Duodenal mucosa (tissue), 2 donors: ENCODE measurements around the gene RBM39.

ENCODE experiments used
- H3K27ac ChIP-seq: one replicate; pipeline ENCODE4 v1.7.0; 2013; ENCODE audit warnings: low read depth, low read length
- H3K27me3 ChIP-seq, 2 donors: one replicate each; pipeline ENCODE4 v1.7.0; 2013; ENCODE audit warnings: low read length in 2 of 2, control low read depth in 1 of 2; ENCODE audit not compliant: insufficient read depth in 2 of 2, control insufficient read depth in 1 of 2
- H3K36me3 ChIP-seq, 2 donors: one replicate each; pipeline ENCODE4 v1.7.0; 2013; ENCODE audit warnings: low read length in 2 of 2, control low read depth in 1 of 2; ENCODE audit not compliant: insufficient read depth in 2 of 2, control insufficient read depth in 1 of 2
- H3K4me1 ChIP-seq, 2 donors: one replicate each; pipeline ENCODE4 v1.7.0; 2013; ENCODE audit warnings: low read length in 2 of 2, control low read depth in 1 of 2; ENCODE audit not compliant: insufficient read depth in 2 of 2, control insufficient read depth in 1 of 2
- H3K4me3 ChIP-seq, 2 donors: one replicate each; pipeline ENCODE4 v1.7.0; 2013; ENCODE audit warnings: low read length in 2 of 2, low read depth in 1 of 2
- H3K9ac ChIP-seq, 2 donors: one replicate each; pipeline ENCODE4 v1.7.0; 2013; ENCODE audit warnings: low read length in 2 of 2, low read depth in 1 of 2
- H3K9me3 ChIP-seq, 2 donors: one replicate each; pipeline ENCODE4 v1.7.0; 2013; ENCODE audit warnings: low read length in 2 of 2, control low read depth in 1 of 2; ENCODE audit not compliant: control insufficient read depth in 1 of 2

The RBM39 gene

DNA sequence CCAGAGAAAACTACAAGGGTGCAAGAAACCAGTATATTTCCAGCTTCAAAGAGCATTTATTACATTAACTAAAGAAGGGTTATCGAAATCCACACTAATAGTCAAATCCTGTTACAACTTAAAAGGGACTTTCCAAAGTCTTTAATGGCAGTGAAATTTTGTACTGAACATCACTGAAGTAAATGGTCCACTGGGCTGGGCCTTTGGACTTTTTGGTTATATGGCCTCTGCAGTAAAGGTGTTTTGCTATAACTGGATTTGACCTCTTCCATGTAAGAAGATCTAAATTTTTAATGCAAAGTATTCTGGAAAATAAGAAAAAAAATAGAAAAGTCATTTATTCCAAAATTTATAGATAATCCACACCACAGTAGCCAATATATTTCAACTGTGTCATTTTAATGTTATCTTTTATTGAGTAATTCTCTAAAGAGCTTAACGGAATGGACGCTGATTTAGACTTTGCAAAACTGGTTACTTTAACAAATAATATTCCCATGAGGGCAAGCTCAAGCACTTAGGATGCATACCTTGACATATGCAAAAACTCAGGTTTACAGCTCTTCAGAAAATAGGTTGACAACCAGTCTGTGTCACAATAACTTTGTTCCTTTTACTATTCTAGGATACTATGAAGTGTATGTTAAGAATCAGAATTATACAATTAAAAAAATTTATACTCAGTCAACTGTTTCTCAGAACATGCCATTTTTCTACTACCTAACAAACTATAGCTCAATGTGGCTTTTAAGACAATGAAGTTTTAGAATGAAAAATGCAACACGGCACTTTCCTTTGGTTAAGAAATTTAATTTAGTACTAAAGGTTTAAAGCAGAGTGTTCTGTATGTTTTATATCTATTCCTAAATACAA lies 7.0 kb downstream of the RBM39 start:
- Histone ChIP-seq H3K4me3 (no peak overlapping the region), H3K9ac (no peak overlapping the region), H3K27me3 (no peaks in the 10 kb centered on the region), H3K36me3 (peaks cover 49 to 88% of the 10 kb centered on the region in 2 donors), H3K4me1 (peaks cover 44 to 55% of the 10 kb centered on the region in 2 donors), H3K9me3 (no peaks in the 10 kb centered on the region), H3K27ac (no peak overlapping the region)

GRCh38 chr20:35734374-35734773 lies 7.7 kb downstream of the RBM39 start:
- H3K9ac ChIP-seq = no peak overlapping the region
- no peaks in the 10 kb centered on the region for H3K27me3 ChIP-seq
- no peak overlapping the region for H3K27ac ChIP-seq
- H3K36me3 ChIP-seq = peaks cover 56 to 88% of the 10 kb centered on the region in 2 donors
- H3K4me3 ChIP-seq = no peak overlapping the region
- H3K9me3 ChIP-seq = no peaks in the 10 kb centered on the region
- peaks cover 38 to 49% of the 10 kb centered on the region in 2 donors for H3K4me1 ChIP-seq

GRCh38 chr20:35732644-35732982 lies 9.4 kb downstream of the RBM39 start:
- H3K9me3 ChIP-seq = no peaks in the 10 kb centered on the region
- H3K27me3 ChIP-seq = no peaks in the 10 kb centered on the region
- H3K9ac ChIP-seq = no peak overlapping the region
- peaks cover 53 to 90% of the 10 kb centered on the region in 2 donors for H3K36me3 ChIP-seq
- H3K4me3 ChIP-seq = no peak overlapping the region
- H3K4me1 ChIP-seq = peaks cover 25 to 38% of the 10 kb centered on the region in 2 donors
- H3K27ac ChIP-seq = no peak overlapping the region

- peaks cover 25 to 38% of the 10 kb centered on the region in 2 donors for H3K4me1 ChIP-seq
- no peak overlapping the region for H3K9ac ChIP-seq
- no peak overlapping the region for H3K4me3 ChIP-seq
- H3K9me3 ChIP-seq = no peaks in the 10 kb centered on the region
- no peaks in the 10 kb centered on the region for H3K27me3 ChIP-seq
- no peak overlapping the region for H3K27ac ChIP-seq
- peaks cover 53 to 95% of the 10 kb centered on the region in 2 donors for H3K36me3 ChIP-seq
These were observed 10.0 kb downstream of the RBM39 start for GRCh38 chr20:35731862-35732643.

GRCh38 chr20:35731469-35731788 lies 10.6 kb downstream of the RBM39 start:
- peaks cover 25 to 34% of the 10 kb centered on the region in 2 donors for H3K4me1 ChIP-seq
- peaks cover 55 to 99% of the 10 kb centered on the region in 2 donors for H3K36me3 ChIP-seq
- H3K9ac ChIP-seq = no peak overlapping the region
- H3K4me3 ChIP-seq = no peak overlapping the region
- H3K27me3 ChIP-seq = no peaks in the 10 kb centered on the region
- H3K27ac ChIP-seq = no peak overlapping the region
- H3K9me3 ChIP-seq = no peaks in the 10 kb centered on the region

DNA sequence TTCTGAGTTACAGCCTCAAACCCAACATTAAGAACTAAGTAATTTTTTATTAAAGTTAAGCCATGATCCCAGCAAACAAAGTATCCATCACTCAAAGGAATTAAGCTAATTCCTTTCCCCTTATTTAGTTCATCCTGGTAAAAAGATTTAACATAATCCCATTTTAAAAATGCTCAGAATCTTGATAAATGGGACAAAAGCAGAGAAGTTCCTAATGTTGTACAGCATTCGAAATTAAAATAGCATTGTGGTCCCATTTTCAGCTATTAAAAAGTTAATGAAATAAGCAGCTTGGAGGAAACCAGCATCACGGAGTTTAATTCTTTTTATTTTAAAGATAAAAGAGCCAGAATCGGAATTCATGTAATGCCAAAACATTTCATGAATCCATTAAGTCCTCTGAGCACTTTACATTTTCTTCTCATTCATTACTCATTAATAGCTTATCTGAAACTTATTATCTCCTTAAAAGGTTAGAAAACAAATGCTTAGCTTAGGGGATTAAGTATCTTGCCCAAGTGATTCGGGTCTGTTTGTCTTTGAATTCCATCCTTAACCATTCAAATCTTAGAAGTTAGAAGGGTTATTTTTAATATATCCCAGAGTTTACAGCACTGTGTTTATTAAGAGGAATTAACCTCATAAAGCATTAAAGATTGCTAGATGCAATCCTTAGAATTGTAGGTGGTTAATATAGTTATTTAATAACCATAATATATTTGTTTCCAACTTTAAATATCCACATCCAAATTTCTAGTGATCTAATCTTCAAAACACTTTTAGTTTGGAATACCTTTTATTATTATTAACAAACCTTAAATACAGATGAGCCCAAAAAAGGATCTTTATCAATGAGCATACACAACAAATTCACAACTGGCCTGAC lies 11.2 kb downstream of the RBM39 start:
- H3K4me1 ChIP-seq = peaks cover 19 to 28% of the 10 kb centered on the region in 2 donors
- H3K27me3 ChIP-seq = no peaks in the 10 kb centered on the region
- H3K9me3 ChIP-seq = no peaks in the 10 kb centered on the region
- H3K36me3 ChIP-seq = peaks cover 52 to 99% of the 10 kb centered on the region in 2 donors
- H3K27ac ChIP-seq = no peak overlapping the region
- H3K9ac ChIP-seq = no peak overlapping the region
- H3K4me3 ChIP-seq = no peak overlapping the region

DNA sequence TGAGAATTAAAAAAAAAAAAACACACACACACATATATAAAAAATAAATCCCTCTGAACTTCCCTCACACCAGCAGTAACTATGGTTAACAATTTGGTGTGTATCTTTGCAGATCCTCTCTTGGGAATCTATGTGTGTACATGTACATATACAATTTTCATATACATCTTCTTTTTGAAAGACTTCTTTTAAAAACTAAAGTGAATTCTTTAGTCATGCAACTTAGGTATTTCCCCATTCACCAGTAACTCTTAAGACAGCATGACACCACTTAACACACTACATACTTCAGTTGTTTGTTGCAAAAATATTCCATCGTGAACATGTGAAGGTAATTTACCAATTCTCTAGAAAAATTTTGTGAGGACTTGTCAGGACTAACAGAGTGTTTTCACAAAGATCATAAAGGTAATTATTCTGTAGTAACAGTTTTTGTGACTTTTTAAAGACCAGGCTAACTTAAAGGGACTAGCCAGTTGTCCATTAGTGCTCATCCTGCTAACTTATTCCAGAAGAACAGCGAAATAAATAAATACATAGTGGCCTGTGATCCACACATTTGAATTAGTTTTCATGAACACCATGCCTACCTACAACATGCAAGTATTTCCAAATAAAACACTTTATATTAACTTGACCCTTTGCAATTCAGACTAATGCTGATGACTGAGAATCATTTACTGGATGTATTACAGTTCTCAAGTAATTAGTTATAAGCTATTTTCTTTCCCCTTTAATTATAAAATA lies 12.1 kb downstream of the RBM39 start:
- H3K27me3 ChIP-seq = no peaks in the 10 kb centered on the region
- no peak overlapping the region for H3K27ac ChIP-seq
- peaks cover 15 to 21% of the 10 kb centered on the region in 2 donors for H3K4me1 ChIP-seq
- no peak overlapping the region for H3K4me3 ChIP-seq
- no peak overlapping the region for H3K9ac ChIP-seq
- H3K9me3 ChIP-seq = no peaks in the 10 kb centered on the region
- peaks cover 53 to 98% of the 10 kb centered on the region in 2 donors for H3K36me3 ChIP-seq

DNA sequence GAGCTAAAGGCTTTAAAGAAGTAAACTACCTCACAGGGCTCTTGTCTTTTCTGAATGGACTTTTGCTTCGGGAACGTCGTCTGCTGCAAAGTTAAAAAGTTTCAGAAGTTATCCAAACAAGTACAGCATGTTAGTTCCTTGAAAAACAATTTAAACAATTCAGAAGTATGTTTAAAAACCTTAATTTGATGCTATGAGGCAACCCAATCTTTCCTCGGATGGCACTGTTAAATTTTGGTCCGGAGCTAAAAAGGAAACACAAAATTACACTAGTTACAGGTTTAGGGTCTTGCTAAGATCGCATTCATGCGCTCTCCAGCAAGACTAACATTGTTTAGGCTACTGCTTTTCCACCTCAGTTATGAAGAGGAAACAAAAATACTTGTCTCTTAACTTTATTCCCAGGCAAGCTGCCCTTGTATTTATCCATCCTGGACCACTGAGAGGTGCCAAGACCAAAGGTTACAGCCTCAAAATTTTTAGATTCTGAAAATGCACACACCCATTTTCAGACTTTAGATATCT lies 12.7 kb downstream of the RBM39 start:
- Histone ChIP-seq H3K9me3 (no peaks in the 10 kb centered on the region), H3K27me3 (no peaks in the 10 kb centered on the region), H3K4me1 (peaks cover 11 to 14% of the 10 kb centered on the region in 2 donors), H3K36me3 (peaks cover 50 to 98% of the 10 kb centered on the region in 2 donors), H3K9ac (no peak overlapping the region), H3K27ac (no peak overlapping the region), H3K4me3 (no peak overlapping the region)
